T47D (cell line): ENCODE results near the gene SBF2.
A peak's percentile ranks its signal among the peaks of the same experiment; 100 is the strongest.

Source experiments
- DNase-seq, 2 experiments: peaks; one replicate each; pipeline versions ENCODE4 v3.0.0 to v3.0.0-alpha.2; 2011 to 2012; ENCODE audit warnings: low read depth in 1 of 2, low spot score in 1 of 2
- JUND ChIP-seq: IDR thresholded peaks from 2 replicates; pipeline ENCODE4 v1.6.1; 2012; ENCODE audit warnings: low read depth
- in situ Hi-C: cut with HindIII; loops from 2 replicates; pipeline ENCODE4 v1.10.0; 2016; ENCODE audit warnings: low sequenced_read_pairs, low pct_unique_long_range_greater_than_20kb

The SBF2 gene

GRCh38 chr11:9806946-9807687 lies 486.9 kb downstream of the SBF2 start:
- in situ Hi-C loops: no loop called here
- no peak for DNase-seq
- TF ChIP-seq JUND: no peak

- no peak for TF ChIP-seq JUND
- in situ Hi-C loops: no loop called here
- no peak for DNase-seq
Observed at GRCh38 chr11:9804419-9804902, 489.6 kb downstream of the SBF2 start.

- no peak for DNase-seq
- TF ChIP-seq JUND: no peak
- in situ Hi-C loops: no loop called here
Observed at GRCh38 chr11:9803685-9804418, 490.2 kb downstream of the SBF2 start.

GRCh38 chr11:9802291-9802861 lies 491.6 kb downstream of the SBF2 start:
- in situ Hi-C loops: no loop called here
- DNase-seq: peak in 1 of 2 experiments; percentile 7
- TF ChIP-seq JUND: no peak

- TF ChIP-seq JUND: no peak
- DNase-seq: no peak
- in situ Hi-C loops: no loop called here
Observed at GRCh38 chr11:9799886-9800285, 494.1 kb downstream of the SBF2 start.

GRCh38 chr11:9797300-9797699 lies 496.7 kb downstream of the SBF2 start:
- no peak for TF ChIP-seq JUND
- no peak for DNase-seq
- in situ Hi-C loops: no loop called here

- in situ Hi-C loops: no loop called here
- no peak for DNase-seq
- no peak for TF ChIP-seq JUND
Observed at GRCh38 chr11:9796854-9797253, 497.2 kb downstream of the SBF2 start.

- in situ Hi-C loops: no loop called here
- DNase-seq: no peak
- TF ChIP-seq JUND: no peak
Observed at GRCh38 chr11:9796266-9796665, 497.8 kb downstream of the SBF2 start.

- TF ChIP-seq JUND: no peak
- DNase-seq: no peak
- in situ Hi-C loops: no loop called here
Observed at GRCh38 chr11:9790703-9791102, 503.3 kb downstream of the SBF2 start.

GRCh38 chr11:9789910-9790309 lies 504.1 kb downstream of the SBF2 start:
- no peak for DNase-seq
- no peak for TF ChIP-seq JUND
- in situ Hi-C loops: no loop called here

GRCh38 chr11:9787981-9788521 lies 506.0 kb downstream of the SBF2 start:
- in situ Hi-C loops: no loop called here
- TF ChIP-seq JUND: no peak
- no peak for DNase-seq

- no peak for DNase-seq
- in situ Hi-C loops: no loop called here
- TF ChIP-seq JUND: no peak
Observed at GRCh38 chr11:9787260-9787659, 506.8 kb downstream of the SBF2 start.
